Keratinocyte (primary cell): ENCODE results near the gene EFR3B. TPM values are rescaled to one million over a fixed set of nuclear protein-coding genes. Genes with fewer than 3 reads are reported as not detected.
A peak's percentile ranks its signal among the peaks of the same experiment; 100 is the strongest.

ENCODE experiments used
- DNase-seq: peaks from one replicate; pipeline ENCODE4 v3.0.0-alpha.2; 2011; ENCODE audit warnings: low read depth, missing footprints, low spot score
- FAIRE-seq: peaks from 2 replicates; lab custom pipeline; 2011; peaks lifted over from hg19 to GRCh38; lab: Jason Lieb, UNC
- H2AFZ ChIP-seq: 2 replicates; pipeline ENCODE4 v1.6.0; 2012; ENCODE audit warnings: low read length, control low read depth, inconsistent platforms; ENCODE audit not compliant: control insufficient read depth
- H3K27ac ChIP-seq: 2 replicates; pipeline ENCODE4 v1.5.1; 2011; ENCODE audit warnings: low read length; ENCODE audit not compliant: control insufficient read depth, insufficient read depth
- H3K27me3 ChIP-seq: 3 replicates; pipeline ENCODE4 v1.6.0; 2011; ENCODE audit warnings: low read length; ENCODE audit not compliant: control insufficient read depth, insufficient read depth; ENCODE audit errors: extremely low read depth
- H3K36me3 ChIP-seq, 2 experiments: 2 replicates in 1 of 2; 3 replicates in 1 of 2; pipeline ENCODE4 v1.5.1; 2011; ENCODE audit warnings: low read length in 2 of 2, mild to moderate bottlenecking in 1 of 2; ENCODE audit not compliant: control insufficient read depth in 2 of 2, insufficient read depth in 2 of 2; ENCODE audit errors: extremely low read depth in 1 of 2
- H3K4me1 ChIP-seq: 3 replicates; pipeline ENCODE4 v1.5.1; 2011; ENCODE audit warnings: low read length; ENCODE audit not compliant: control insufficient read depth, insufficient read depth; ENCODE audit errors: extremely low read depth
- H3K4me2 ChIP-seq: 3 replicates; pipeline ENCODE4 v1.6.0; 2011; ENCODE audit warnings: low read depth, low read length; ENCODE audit not compliant: control insufficient read depth, insufficient read depth; ENCODE audit errors: extremely low read depth
- H3K4me3 ChIP-seq, 3 experiments: fragments of 200-600 bp in 1 of 3; sonication (generic) in 1 of 3; 2 replicates in 2 of 3; 3 replicates in 1 of 3; pipeline ENCODE4 v1.5.1; 2011 to 2016; ENCODE audit warnings: low read length in 3 of 3, mild to moderate bottlenecking in 3 of 3, control low read depth in 2 of 3, inconsistent platforms in 1 of 3, low read depth in 1 of 3, mixed read lengths in 1 of 3, mixed run types in 1 of 3, moderate library complexity in 1 of 3; ENCODE audit not compliant: control insufficient read depth in 2 of 3, insufficient read depth in 2 of 3; ENCODE audit errors: extremely low read depth in 1 of 3
- H3K79me2 ChIP-seq: 2 replicates; pipeline ENCODE4 v1.6.0; 2012; ENCODE audit warnings: low read length; ENCODE audit not compliant: control insufficient read depth, insufficient read depth
- H3K9ac ChIP-seq: 3 replicates; pipeline ENCODE4 v1.6.0; 2011; ENCODE audit warnings: low read length; ENCODE audit not compliant: control insufficient read depth, insufficient read depth; ENCODE audit errors: extremely low read depth
- H3K9me1 ChIP-seq: 3 replicates; pipeline ENCODE4 v1.6.0; 2011; ENCODE audit warnings: low read length; ENCODE audit not compliant: control insufficient read depth, insufficient read depth; ENCODE audit errors: extremely low read depth
- H3K9me3 ChIP-seq: 2 replicates; pipeline ENCODE4 v1.5.1; 2012; ENCODE audit warnings: low read depth, low read length; ENCODE audit not compliant: control insufficient read depth
- H4K20me1 ChIP-seq: 3 replicates; pipeline ENCODE4 v1.6.0; 2011; ENCODE audit warnings: low read length; ENCODE audit not compliant: control insufficient read depth, insufficient read depth; ENCODE audit errors: extremely low read depth
- EZH2 ChIP-seq: IDR thresholded peaks from one replicate; pipeline ENCODE4 v1.6.1; 2012; ENCODE audit warnings: inconsistent platforms, mild to moderate bottlenecking, low read length, moderate library complexity
- dilution Hi-C: fragments of 300-500 bp; cut with MboI; formaldehyde crosslinking; loops from one replicate; pipeline ENCODE4 v1.7.0; 2020; ENCODE audit warnings: low sequenced_read_pairs; ENCODE audit not compliant: extremely low pct_ligation_motif_present
- polyA plus RNA-seq, 5 experiments: library from polyadenylated mRNA; depleted of rRNA in 3 of 5; stranded (reverse) in 3 of 5; stranded (forward) in 1 of 5; unstranded in 1 of 5; fragments of >200 nt; gene quantifications; 1 replicate in 1 of 5; 2 replicates in 3 of 5; 3 replicates in 1 of 5; pipeline versions ENCODE4 v1.2.1 to v1.2.3, GENCODE V29; 2011 to 2012; ENCODE audit warnings: missing spikeins in 2 of 5, low read depth in 1 of 5, low replicate concordance in 1 of 5
- TF ChIP-seq, protein P1 (sequence below), 3 experiments: IDR thresholded peaks in 1 of 3; conservative IDR thresholded peaks in 1 of 3; optimal IDR thresholded peaks in 1 of 3; 2 replicates in 2 of 3; 3 replicates in 1 of 3; pipeline versions ENCODE3 to v1.5.1; 2011; ENCODE audit warnings: low read length in 3 of 3, mild to moderate bottlenecking in 3 of 3, moderate library complexity in 2 of 3, control low read depth in 1 of 3, inconsistent platforms in 1 of 3; ENCODE audit not compliant: insufficient read depth in 2 of 3; ENCODE audit errors: extremely low read depth in 1 of 3

EFR3B gene
- polyA plus RNA-seq, 1 donor (not counting 4 experiments of a cell fraction or from before 2014, with no cell fraction given) = 0.09 TPM

DNA sequence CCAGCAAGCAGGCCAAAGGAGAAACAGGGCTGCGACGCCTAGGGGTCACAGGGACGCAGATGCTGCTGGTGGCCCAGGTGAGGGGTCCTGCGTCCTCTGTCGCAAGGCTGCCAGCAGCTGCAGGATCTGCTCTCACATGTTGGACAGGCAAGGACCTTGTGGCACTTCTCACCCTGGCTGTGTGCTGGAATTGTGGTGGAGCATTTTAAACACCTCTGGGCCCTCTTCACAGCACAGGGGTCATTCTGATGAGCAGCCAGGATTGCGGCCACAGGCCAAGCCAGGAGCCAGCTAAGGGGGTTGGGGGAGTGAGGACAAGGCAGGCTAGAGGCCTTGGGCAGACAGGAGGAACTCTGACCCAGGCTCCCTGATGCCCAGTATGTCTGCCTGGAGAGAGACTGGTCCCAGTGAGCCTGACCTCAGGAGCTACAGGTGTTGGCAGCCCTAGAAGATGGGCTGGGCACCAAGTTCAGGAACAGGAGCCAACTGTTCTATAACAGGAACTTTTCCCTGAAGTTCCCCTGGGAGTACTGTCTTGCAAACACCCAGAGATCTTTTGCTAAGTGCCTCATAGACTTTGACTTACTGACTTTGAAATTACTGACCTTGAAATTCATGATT lies 40.2 kb downstream of the EFR3B start:
- Histone ChIP-seq H3K27me3 (peaks cover 63% of the 10 kb centered on the region), H3K9me1 (no peaks in the 10 kb centered on the region), H3K4me3 (no peak overlapping the region), H3K79me2 (no peaks in the 10 kb centered on the region), H3K4me1 (peaks cover 12% of the 10 kb centered on the region), H3K36me3 (no peaks in the 10 kb centered on the region), H3K4me2 (no peak overlapping the region), H3K9me3 (no peaks in the 10 kb centered on the region), H2AFZ (no peak overlapping the region), H4K20me1 (peaks cover 5% of the 10 kb centered on the region), H3K9ac (no peak overlapping the region), H3K27ac (no peak overlapping the region)
- TF ChIP-seq, protein P1, sequence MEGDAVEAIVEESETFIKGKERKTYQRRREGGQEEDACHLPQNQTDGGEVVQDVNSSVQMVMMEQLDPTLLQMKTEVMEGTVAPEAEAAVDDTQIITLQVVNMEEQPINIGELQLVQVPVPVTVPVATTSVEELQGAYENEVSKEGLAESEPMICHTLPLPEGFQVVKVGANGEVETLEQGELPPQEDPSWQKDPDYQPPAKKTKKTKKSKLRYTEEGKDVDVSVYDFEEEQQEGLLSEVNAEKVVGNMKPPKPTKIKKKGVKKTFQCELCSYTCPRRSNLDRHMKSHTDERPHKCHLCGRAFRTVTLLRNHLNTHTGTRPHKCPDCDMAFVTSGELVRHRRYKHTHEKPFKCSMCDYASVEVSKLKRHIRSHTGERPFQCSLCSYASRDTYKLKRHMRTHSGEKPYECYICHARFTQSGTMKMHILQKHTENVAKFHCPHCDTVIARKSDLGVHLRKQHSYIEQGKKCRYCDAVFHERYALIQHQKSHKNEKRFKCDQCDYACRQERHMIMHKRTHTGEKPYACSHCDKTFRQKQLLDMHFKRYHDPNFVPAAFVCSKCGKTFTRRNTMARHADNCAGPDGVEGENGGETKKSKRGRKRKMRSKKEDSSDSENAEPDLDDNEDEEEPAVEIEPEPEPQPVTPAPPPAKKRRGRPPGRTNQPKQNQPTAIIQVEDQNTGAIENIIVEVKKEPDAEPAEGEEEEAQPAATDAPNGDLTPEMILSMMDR (optimal IDR thresholded peaks at IDR 0.05 in 1 of 3, IDR thresholded peaks at IDR 0.05 in 1 of 3, conservative IDR thresholded peaks at IDR 0.05 in 1 of 3; ENCODE audit: extremely low read depth in 1 of 3, insufficient read depth in 2 of 3, low read length in 3 of 3) = no peak
- TF ChIP-seq EZH2 = peak; percentile 11
- no peak for DNase-seq
- dilution Hi-C loops = no loop called here
- no peak for FAIRE-seq

DNA sequence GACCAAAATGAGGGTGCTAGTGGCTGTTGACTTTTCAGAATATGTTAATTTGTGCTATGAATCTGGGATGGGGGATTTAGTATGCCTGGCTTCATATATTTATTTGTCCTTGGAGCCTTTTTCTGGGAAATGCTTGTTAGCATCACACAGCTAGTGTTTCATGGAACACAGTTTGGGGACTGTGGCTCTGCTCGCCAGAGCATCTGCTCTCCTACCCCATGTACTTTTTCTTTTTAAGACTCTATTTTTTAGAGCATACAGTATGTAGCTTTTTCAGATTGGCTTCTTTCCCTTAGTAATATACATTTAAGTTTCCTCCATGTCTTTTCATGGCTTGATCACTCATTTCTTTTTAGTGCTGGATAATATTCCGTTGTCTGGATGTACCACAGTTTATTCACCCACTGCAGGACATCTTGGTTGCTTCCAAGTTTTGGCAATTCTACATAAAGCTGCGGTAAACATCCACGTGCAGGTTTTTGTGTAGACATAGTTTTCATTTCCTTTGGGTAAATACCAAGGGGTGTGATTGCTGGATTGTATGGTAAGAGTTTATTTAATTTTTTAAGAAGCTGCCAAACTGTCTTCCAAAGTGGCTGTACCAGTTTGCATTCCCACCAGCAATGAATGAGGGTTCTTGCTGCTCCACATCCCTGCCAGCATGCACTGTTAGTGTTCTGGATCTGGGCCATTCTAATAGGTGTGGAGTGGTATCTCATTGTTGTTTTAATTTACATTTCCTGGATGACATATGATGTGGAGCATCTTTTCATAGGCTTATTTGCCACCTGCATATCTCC lies 44.1 kb downstream of the EFR3B start:
- Histone ChIP-seq H3K27me3 (peaks cover 56% of the 10 kb centered on the region), H4K20me1 (peaks cover 2% of the 10 kb centered on the region), H3K4me2 (no peak overlapping the region), H3K4me1 (no peaks in the 10 kb centered on the region), H3K79me2 (no peaks in the 10 kb centered on the region), H2AFZ (no peak overlapping the region), H3K9me3 (no peaks in the 10 kb centered on the region), H3K36me3 (no peaks in the 10 kb centered on the region), H3K4me3 (no peak overlapping the region), H3K9me1 (no peaks in the 10 kb centered on the region), H3K27ac (no peak overlapping the region), H3K9ac (no peak overlapping the region)
- TF ChIP-seq, protein P1 (optimal IDR thresholded peaks at IDR 0.05 in 1 of 3, IDR thresholded peaks at IDR 0.05 in 1 of 3, conservative IDR thresholded peaks at IDR 0.05 in 1 of 3; ENCODE audit: extremely low read depth in 1 of 3, insufficient read depth in 2 of 3, low read length in 3 of 3) = no peak
- no peak for TF ChIP-seq EZH2
- dilution Hi-C loops = no loop called here
- DNase-seq (no peak), FAIRE-seq (no peak)
